ENCODE data around the gene MPDU1. TPM values are rescaled to one million over a fixed set of nuclear protein-coding genes. Genes with fewer than 3 reads are reported as not detected.

MPDU1 gene
- 66.1 and 69.8 TPM in 2 replicates for total RNA-seq

DNA sequence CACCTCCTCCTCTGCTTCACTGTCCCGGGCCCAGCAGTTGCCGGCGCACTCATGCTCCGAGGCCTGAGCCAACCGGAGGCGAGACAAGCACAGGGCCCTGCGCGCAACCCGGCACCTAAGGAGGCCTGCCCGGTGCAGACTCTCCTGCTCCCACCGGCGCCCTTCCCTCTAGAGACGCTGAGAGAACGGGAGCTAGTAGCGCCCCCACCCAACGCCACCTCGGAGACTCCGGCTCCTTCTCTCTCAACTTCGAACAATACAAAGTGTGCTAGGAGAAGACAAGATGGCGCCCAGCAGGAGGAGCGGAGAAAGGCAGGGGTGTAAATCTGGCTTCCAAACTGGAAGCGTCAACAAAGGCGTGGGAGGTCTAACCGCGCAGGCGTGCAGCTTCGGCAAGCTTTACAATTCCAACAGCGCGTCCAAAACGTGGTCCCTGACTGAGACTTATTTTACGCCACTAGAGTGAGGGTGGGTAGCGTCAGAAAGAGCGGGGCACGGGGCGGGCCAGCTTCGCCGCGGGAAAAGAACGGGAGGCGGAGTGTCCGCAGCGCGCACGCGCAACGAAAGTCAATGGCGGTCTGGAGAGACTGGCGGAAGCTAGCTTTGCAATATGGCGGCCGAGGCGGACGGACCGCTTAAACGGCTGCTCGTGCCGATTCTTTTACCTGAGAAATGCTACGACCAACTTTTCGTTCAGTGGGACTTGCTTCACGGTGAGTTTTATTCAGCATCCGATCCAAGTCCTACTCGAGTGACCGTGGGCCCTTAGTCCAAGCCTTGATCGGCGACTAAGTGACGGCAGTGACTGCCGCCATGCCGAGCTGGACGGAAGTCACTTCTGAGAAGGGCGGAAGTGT, at the start of gene MPDU1:
TSS of gene MPDU1 (plus strand) at position 600 of the 857 bp plus-strand sequence. CDS start at position 611, 11 bp downstream.

DNA sequence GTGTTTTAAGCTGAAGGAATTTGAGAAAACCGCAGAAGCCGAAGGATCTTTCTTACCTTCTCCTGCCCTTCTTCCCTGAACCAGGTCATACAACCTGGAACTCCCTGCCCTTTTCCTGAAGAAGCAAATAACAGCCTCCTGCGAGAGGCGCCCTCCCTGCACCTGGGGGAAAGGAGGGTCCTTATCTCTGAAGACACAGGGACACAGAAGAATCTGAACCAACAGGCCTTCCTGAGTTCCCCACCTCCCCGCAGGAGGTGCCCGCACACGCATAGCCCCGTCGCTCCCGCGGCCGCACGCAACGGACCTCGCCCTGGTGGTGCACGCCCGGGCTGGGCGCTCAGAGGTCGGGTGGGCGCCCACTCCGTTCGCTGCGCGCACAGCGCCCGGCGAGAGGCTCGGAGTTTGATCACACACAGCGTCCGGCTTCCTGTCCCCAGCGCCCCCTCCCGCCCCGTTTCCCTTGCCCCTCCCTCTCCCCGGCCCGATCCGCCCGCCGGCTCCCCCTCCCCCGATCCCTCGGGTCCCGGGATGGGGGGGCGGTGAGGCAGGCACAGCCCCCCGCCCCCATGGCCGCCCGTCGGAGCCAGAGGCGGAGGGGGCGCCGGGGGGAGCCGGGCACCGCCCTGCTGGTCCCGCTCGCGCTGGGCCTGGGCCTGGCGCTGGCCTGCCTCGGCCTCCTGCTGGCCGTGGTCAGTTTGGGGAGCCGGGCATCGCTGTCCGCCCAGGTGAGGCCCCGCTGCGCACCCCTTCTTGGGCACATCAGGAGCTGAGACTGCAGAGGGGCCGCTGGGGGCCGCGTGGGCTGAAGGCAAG, 34.9 kb upstream of the MPDU1 start, which contains the start of gene TNFSF12:
TSS of gene TNFSF12 (plus strand) at position 474 of the 816 bp plus-strand sequence. CDS start at position 570, 96 bp downstream.

DNA sequence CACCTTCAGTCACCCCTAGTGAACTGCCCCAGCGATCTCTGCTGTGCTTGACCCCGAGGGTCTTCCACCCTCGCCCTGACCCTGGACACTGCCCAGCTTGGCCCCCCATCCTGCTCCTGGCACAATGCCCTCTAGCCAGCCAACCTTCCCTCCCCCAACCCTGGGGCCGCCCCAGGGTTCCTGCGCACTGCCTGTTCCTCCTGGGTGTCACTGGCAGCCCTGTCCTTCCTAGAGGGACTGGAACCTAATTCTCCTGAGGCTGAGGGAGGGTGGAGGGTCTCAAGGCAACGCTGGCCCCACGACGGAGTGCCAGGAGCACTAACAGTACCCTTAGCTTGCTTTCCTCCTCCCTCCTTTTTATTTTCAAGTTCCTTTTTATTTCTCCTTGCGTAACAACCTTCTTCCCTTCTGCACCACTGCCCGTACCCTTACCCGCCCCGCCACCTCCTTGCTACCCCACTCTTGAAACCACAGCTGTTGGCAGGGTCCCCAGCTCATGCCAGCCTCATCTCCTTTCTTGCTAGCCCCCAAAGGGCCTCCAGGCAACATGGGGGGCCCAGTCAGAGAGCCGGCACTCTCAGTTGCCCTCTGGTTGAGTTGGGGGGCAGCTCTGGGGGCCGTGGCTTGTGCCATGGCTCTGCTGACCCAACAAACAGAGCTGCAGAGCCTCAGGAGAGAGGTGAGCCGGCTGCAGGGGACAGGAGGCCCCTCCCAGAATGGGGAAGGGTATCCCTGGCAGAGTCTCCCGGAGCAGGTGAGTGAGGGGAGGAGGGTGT, 24.9 kb upstream of the MPDU1 start, which contains the start of gene TNFSF13:
TSS of gene TNFSF13 (plus strand) at position 207 of the 776 bp plus-strand sequence. CDS start at position 497, 290 bp downstream.

GRCh38 chr17:7561589-7562207, 22.0 kb upstream of the MPDU1 start, which contains the start of gene SENP3:
SENP3 (plus strand) TSS chr17:7561919; CDS start chr17:7563077, 1,158 bp downstream.

GRCh38 chr17:7579001-7579833, 4.4 kb upstream of the MPDU1 start, which contains the start of gene CD68:
CD68 (plus strand) TSS chr17:7579638; CDS start chr17:7579678, 40 bp downstream.

GRCh38 chr17:7589891-7590691, 6.4 kb downstream of the MPDU1 start, which contains the start of gene SOX15:
SOX15 (minus strand) TSS chr17:7590094; CDS start chr17:7589676, 418 bp downstream.

GRCh38 chr17:7614425-7615264, 31.0 kb downstream of the MPDU1 start, which contains the start of gene FXR2:
FXR2 (minus strand) TSS chr17:7614897; CDS start chr17:7614532, 365 bp downstream.

DNA sequence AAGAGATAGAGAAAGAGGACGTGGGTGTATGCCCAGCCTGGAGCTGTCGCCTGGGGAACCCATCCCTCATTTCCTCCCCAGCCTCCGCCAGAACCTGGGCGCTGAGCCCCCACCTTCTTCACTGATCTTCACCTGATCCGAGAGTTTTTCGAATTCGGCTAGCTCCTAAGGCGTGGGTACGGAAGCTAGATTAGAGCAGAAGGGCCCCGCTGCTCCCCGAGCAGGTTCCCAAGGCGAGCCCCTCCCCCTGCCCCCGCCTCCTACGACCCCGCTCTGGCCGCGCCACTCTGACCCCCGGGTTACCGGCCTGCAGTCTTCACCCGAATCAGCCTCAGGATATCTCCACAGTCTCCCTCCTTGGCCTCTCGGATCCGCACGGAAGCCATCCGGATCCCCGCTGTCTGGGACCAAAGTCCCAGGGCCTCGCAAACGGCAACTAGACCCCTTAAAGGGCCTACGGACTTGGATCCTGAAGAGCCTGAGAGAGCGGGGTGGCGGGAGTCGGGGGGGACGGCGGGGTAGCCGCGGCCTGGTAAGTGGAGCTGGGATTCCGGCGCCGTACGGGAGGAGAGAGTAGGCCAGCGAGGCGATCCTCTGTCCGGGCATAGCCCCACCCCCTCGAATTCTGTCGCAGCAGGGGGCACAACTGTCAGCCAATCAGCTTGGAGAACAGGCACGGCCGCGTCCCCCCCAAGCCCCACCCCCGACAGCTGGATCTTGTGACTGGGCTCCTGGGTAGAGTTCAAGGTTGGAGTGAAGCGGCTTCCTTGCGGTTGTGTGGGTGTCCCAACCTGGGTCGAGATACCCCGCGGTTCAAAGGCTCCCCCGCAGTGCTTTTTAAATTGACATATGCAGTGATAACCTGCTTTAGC, 43.8 kb downstream of the MPDU1 start, which contains the start of gene SAT2:
TSS of gene SAT2 (minus strand) at position 572 of the 872 bp plus-strand sequence. CDS start at position 386, 186 bp downstream.

DNA sequence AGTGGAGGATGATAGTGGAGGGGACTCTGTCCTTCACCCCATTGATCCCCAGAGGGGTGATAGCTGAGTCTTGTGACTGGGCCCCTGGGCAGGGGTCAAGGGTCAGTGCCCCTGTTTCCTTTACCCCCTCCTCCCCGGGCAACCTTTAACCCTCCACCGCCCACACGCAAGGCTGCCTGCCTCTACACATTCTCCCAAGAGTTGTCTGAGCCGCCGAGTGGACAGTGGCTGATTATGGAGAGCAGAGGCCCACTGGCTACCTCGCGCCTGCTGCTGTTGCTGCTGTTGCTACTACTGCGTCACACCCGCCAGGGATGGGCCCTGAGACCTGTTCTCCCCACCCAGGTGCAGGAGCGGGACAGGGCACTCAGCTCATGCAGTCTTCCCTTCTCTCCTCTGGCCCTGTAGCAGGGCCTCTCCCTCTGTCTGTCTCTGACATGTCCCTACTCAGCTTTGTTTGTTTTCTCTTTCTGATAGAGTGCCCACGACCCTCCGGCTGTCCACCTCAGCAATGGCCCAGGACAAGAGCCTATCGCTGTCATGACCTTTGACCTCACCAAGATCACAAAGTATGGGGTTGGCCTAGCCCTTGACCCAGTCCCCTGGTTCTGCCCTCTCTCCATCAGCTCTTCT, 46.4 kb downstream of the MPDU1 start, which contains the start of gene SHBG:
TSS of gene SHBG (plus strand) at position 197 of the 633 bp plus-strand sequence. CDS start at position 235, 38 bp downstream.

Other genes with a start within 250 kb of the MPDU1 start
- gene ACAP1, start 247.3 kb upstream of the MPDU1 start, total RNA-seq: 0.09 and 4.8 TPM in 2 replicates
- gene KCTD11, start 231.7 kb upstream of the MPDU1 start, total RNA-seq: 14.6 and 15.1 TPM in 2 replicates
- not detected in 2 replicates for gene TMEM95, start 228.7 kb upstream of the MPDU1 start, total RNA-seq
- gene TNK1, start 202.8 kb upstream of the MPDU1 start, total RNA-seq: 0.09 and 1.2 TPM in 2 replicates
- gene PLSCR3, start 189.3 kb upstream of the MPDU1 start, total RNA-seq: 22.3 and 65.3 TPM in 2 replicates
- 34.6 and 80.8 TPM in 2 replicates for gene TMEM256, start 179.8 kb upstream of the MPDU1 start, total RNA-seq
- 15.1 and 24.1 TPM in 2 replicates for gene NLGN2, start 176.0 kb upstream of the MPDU1 start, total RNA-seq
- gene SPEM1, start 163.5 kb upstream of the MPDU1 start, total RNA-seq: not detected in 2 replicates
- gene SPEM2, start 158.2 kb upstream of the MPDU1 start, total RNA-seq: not detected in 2 replicates
- not detected in 2 replicates for gene SPEM3, start 155.0 kb upstream of the MPDU1 start, total RNA-seq
- 1.8 and 3.6 TPM in 2 replicates for gene TMEM102, start 148.4 kb upstream of the MPDU1 start, total RNA-seq
- gene FGF11, start 144.3 kb upstream of the MPDU1 start, total RNA-seq: 5.3 and 7.2 TPM in 2 replicates
- gene CHRNB1, start 138.8 kb upstream of the MPDU1 start, total RNA-seq: 3.4 and 6.2 TPM in 2 replicates
- gene ZBTB4, start 104.2 kb upstream of the MPDU1 start, total RNA-seq: 19.6 and 28.2 TPM in 2 replicates
- not detected in 2 replicates for gene SLC35G6, start 102.4 kb upstream of the MPDU1 start, total RNA-seq
- 89.1 and 138 TPM in 2 replicates for gene POLR2A, start 99.5 kb upstream of the MPDU1 start, total RNA-seq
- gene TNFSF12, start 34.8 kb upstream of the MPDU1 start, total RNA-seq: 7.4 and 16.3 TPM in 2 replicates
- gene TNFSF13, start 25.1 kb upstream of the MPDU1 start, total RNA-seq: 0.83 TPM in 1 of 2 replicates, not detected in the other
- 64.1 and 68.3 TPM in 2 replicates for gene SENP3, start 21.9 kb upstream of the MPDU1 start, total RNA-seq
- 5.6 and 14.5 TPM in 2 replicates for gene CD68, start 4.2 kb upstream of the MPDU1 start, total RNA-seq
- gene SOX15, start 6.2 kb downstream of the MPDU1 start, total RNA-seq: 0.30 and 0.32 TPM in 2 replicates
- gene FXR2, start 31.0 kb downstream of the MPDU1 start, total RNA-seq: 50.5 and 56.3 TPM in 2 replicates
- 18.7 and 37.4 TPM in 2 replicates for gene SAT2, start 44.0 kb downstream of the MPDU1 start, total RNA-seq
- gene SHBG, start 46.3 kb downstream of the MPDU1 start, total RNA-seq: 0.37 TPM in 1 of 2 replicates, not detected in the other
- not detected in 2 replicates for gene ATP1B2, start 67.1 kb downstream of the MPDU1 start, total RNA-seq
- gene TP53, start 103.6 kb downstream of the MPDU1 start, total RNA-seq: 31.2 and 43.6 TPM in 2 replicates
- gene WRAP53, start 104.6 kb downstream of the MPDU1 start, total RNA-seq: 3.0 and 4.3 TPM in 2 replicates
- gene EFNB3, start 121.3 kb downstream of the MPDU1 start, total RNA-seq: under 0.01 and 0.23 TPM in 2 replicates
- gene DNAH2, start 133.9 kb downstream of the MPDU1 start, total RNA-seq: under 0.01 and 0.05 TPM in 2 replicates